HG03139 (cell line): Measurements from ENCODE around the gene PDIA4.
"Not testable (repeated sequence)": the region's sequence is repeated elsewhere in the genome, so short reads cannot be mapped to it uniquely, and the experiment has no call there.

Source experiments
- ATAC-seq: cut with Tn5 transposase; IDR thresholded peaks from one replicate; pipeline ENCODE4 v1.9.1; 2021; ENCODE audit not compliant: unreplicated experiment

The PDIA4 gene

GRCh38 chr7:149038641-149039040 is 10.3 kb upstream of the PDIA4 start:
- ATAC-seq = not testable (repeated sequence)

- ATAC-seq = no peak
These were observed 8.4 kb upstream of the PDIA4 start for GRCh38 chr7:149036676-149037075.

GRCh38 chr7:149031353-149031910 is 3.1 kb upstream of the PDIA4 start:
- ATAC-seq = no peak

GRCh38 chr7:149030439-149030838 is 2.1 kb upstream of the PDIA4 start:
- not testable (repeated sequence) for ATAC-seq

GRCh38 chr7:149027611-149028345 is 527 bp downstream of the PDIA4 start:
- no peak for ATAC-seq

- ATAC-seq = no peak
These were observed 1.2 kb downstream of the PDIA4 start for GRCh38 chr7:149027055-149027454.

GRCh38 chr7:149023662-149024061 is 4.6 kb downstream of the PDIA4 start:
- ATAC-seq = no peak

GRCh38 chr7:149022756-149023360 is 5.4 kb downstream of the PDIA4 start:
- no peak for ATAC-seq

GRCh38 chr7:149021725-149022062 is 6.6 kb downstream of the PDIA4 start:
- no peak for ATAC-seq

- ATAC-seq = no peak
These were observed 7.8 kb downstream of the PDIA4 start for GRCh38 chr7:149020483-149020882.

- no peak for ATAC-seq
These were observed 11.4 kb downstream of the PDIA4 start for GRCh38 chr7:149016876-149017275.

- no peak for ATAC-seq
These were observed 14.0 kb downstream of the PDIA4 start for GRCh38 chr7:149014309-149014708.

- ATAC-seq = no peak
These were observed 14.4 kb downstream of the PDIA4 start for GRCh38 chr7:149013876-149014275.

GRCh38 chr7:149012730-149013129 is 15.6 kb downstream of the PDIA4 start:
- not testable (repeated sequence) for ATAC-seq

GRCh38 chr7:149011491-149011890 is 16.8 kb downstream of the PDIA4 start:
- no peak for ATAC-seq

- ATAC-seq = no peak
These were observed 17.9 kb downstream of the PDIA4 start for GRCh38 chr7:149010451-149010850.

GRCh38 chr7:149009527-149009926 is 18.8 kb downstream of the PDIA4 start:
- no peak for ATAC-seq

- ATAC-seq = no peak
These were observed 20.7 kb downstream of the PDIA4 start for GRCh38 chr7:149007611-149008010.

GRCh38 chr7:149007146-149007545 is 21.2 kb downstream of the PDIA4 start:
- ATAC-seq = no peak

- ATAC-seq = no peak
These were observed 22.0 kb downstream of the PDIA4 start for GRCh38 chr7:149006345-149006725.

GRCh38 chr7:149005427-149006344 is 22.6 kb downstream of the PDIA4 start:
- peak; percentile 52 for ATAC-seq
